NB4 (cell line): ENCODE results near the gene CEMIP2.

Experiments
- MYC ChIP-seq: IDR thresholded peaks from 2 replicates; pipeline ENCODE4 v1.6.1; 2011; ENCODE audit warnings: low read depth, low read length
- POLR2A ChIP-seq: IDR thresholded peaks from 2 replicates; pipeline ENCODE4 v1.6.1; 2011; ENCODE audit warnings: mild to moderate bottlenecking; ENCODE audit not compliant: insufficient read length; ENCODE audit errors: extremely low read depth
- TF ChIP-seq, protein P1 (sequence below): IDR thresholded peaks from one replicate; pipeline ENCODE4 v1.5.1; 2012; ENCODE audit warnings: low read depth, low read length

DNA sequence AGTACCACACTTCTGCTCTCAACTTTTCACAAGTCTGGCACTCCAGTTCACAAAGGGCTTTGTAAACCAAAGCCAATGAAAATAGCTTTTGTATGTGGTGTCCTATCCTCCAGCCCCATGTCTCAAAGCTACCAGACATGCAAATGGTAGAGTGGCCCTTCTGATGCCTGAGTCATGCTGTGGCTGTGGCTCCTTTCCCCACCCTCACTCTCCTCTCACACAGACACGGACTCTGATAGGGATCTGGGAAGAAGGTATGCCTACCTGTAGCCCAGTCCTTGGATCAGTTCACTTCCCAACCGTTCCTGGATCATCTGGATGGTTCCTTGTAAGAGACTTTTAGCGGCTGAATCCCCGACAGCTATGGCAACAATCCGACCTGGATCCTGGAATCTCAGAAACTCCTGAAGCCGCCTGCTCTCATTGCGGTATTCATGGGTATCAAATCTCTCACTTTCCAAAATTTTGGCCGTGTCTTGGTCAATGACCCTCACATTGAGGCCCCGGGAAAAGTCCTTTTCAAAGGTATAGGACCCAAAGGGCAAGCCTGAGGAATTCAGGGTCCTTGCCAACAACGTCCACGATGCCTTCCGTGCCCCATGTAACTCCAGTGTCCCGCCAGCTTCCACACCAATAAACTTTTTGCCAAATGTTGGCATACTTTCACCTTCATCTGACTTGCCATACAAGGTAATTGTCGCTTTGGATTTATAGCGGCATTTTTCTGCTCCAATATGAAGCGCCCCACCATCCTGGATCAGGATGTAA lies 23.4 kb downstream of the CEMIP2 start:
- TF ChIP-seq POLR2A = no peak
- TF ChIP-seq, protein P1, sequence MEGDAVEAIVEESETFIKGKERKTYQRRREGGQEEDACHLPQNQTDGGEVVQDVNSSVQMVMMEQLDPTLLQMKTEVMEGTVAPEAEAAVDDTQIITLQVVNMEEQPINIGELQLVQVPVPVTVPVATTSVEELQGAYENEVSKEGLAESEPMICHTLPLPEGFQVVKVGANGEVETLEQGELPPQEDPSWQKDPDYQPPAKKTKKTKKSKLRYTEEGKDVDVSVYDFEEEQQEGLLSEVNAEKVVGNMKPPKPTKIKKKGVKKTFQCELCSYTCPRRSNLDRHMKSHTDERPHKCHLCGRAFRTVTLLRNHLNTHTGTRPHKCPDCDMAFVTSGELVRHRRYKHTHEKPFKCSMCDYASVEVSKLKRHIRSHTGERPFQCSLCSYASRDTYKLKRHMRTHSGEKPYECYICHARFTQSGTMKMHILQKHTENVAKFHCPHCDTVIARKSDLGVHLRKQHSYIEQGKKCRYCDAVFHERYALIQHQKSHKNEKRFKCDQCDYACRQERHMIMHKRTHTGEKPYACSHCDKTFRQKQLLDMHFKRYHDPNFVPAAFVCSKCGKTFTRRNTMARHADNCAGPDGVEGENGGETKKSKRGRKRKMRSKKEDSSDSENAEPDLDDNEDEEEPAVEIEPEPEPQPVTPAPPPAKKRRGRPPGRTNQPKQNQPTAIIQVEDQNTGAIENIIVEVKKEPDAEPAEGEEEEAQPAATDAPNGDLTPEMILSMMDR = no peak
- no peak for TF ChIP-seq MYC
